Measurements from ENCODE around the gene PSMD10.
A peak's percentile ranks its signal among the peaks of the same experiment; 100 is the strongest.

Gene PSMD10

DNA sequence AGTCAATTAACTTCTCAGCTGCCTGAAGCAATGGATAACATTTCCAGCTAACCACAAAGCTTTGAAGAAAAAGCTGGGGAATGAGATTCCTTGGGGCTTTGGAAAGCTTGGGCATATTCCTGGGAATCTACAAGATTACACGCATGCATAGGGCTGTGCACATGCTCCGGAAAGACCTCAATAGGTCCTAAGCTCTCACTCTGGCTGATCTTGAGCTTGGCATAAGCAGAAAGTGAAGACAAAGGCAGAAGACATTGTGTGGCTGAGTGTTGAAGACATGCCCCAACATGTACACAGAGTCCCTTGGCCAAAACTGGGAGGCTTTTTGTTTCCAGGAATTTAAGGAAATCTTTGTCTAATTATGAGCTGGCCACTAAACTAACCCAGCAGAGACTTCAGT is 31.4 kb upstream of the PSMD10 start:
- no peaks in the 10 kb centered on the region for H3K36me3 ChIP-seq (ENCODE audit: insufficient read depth, low read length)
- no peak overlapping the region for H3K4me3 ChIP-seq (ENCODE audit: low read depth, low read length)
- no peaks in the 10 kb centered on the region for H3K4me1 ChIP-seq (ENCODE audit: control insufficient read depth, insufficient read depth, low read length, unreplicated experiment)
- no peaks in the 10 kb centered on the region for H3K27me3 ChIP-seq (ENCODE audit: insufficient read depth, low read length)
- H3K79me2 ChIP-seq (ENCODE audit: control insufficient read depth, insufficient read depth, low read length, unreplicated experiment): no peaks in the 10 kb centered on the region
- H3K27ac ChIP-seq (ENCODE audit: low read depth, low read length): no peak overlapping the region
- no peak overlapping the region for H2AFZ ChIP-seq (ENCODE audit: low read length, unreplicated experiment)

DNA sequence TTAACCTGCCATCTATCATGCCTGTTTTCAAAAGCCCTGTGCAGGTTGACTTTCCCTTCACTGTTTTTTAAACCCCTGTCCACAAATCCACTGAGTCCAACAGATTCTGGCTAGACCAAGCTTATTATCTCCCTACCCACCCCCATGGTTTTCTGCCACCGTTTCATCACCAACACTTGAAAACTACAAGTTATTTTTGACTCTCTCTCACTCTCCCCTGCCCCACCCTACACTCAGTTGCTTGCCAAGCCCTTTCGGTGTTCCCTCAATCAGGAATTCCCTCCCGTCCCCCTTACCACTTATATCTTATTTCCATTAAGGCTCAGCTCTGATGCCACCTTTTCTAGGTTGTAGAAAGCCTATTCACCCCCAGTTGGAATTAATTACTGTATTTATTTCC is 29.9 kb upstream of the PSMD10 start:
- H3K4me3 ChIP-seq (ENCODE audit: low read depth, low read length): no peak overlapping the region
- H3K4me1 ChIP-seq (ENCODE audit: control insufficient read depth, insufficient read depth, low read length, unreplicated experiment): no peaks in the 10 kb centered on the region
- no peak overlapping the region for H3K27ac ChIP-seq (ENCODE audit: low read depth, low read length)
- no peaks in the 10 kb centered on the region for H3K27me3 ChIP-seq (ENCODE audit: insufficient read depth, low read length)
- H2AFZ ChIP-seq (ENCODE audit: low read length, unreplicated experiment): no peak overlapping the region
- H3K79me2 ChIP-seq (ENCODE audit: control insufficient read depth, insufficient read depth, low read length, unreplicated experiment): no peaks in the 10 kb centered on the region
- H3K36me3 ChIP-seq (ENCODE audit: insufficient read depth, low read length): no peaks in the 10 kb centered on the region

- Histone ChIP-seq H3K36me3 (ENCODE audit: insufficient read depth, low read length) (no peaks in the 10 kb centered on the region), H2AFZ (ENCODE audit: low read length, unreplicated experiment) (no peak overlapping the region), H3K4me3 (ENCODE audit: low read depth, low read length) (no peak overlapping the region), H3K27ac (ENCODE audit: low read depth, low read length) (no peak overlapping the region), H3K4me1 (ENCODE audit: control insufficient read depth, insufficient read depth, low read length, unreplicated experiment) (no peaks in the 10 kb centered on the region), H3K79me2 (ENCODE audit: control insufficient read depth, insufficient read depth, low read length, unreplicated experiment) (no peaks in the 10 kb centered on the region), H3K27me3 (ENCODE audit: insufficient read depth, low read length) (no peaks in the 10 kb centered on the region)
These were observed 26.6 kb upstream of the PSMD10 start for GRCh38 chrX:108117988-108118387.

GRCh38 chrX:108114541-108114940 is 23.2 kb upstream of the PSMD10 start:
- H3K79me2 ChIP-seq (ENCODE audit: control insufficient read depth, insufficient read depth, low read length, unreplicated experiment): no peaks in the 10 kb centered on the region
- no peaks in the 10 kb centered on the region for H3K36me3 ChIP-seq (ENCODE audit: insufficient read depth, low read length)
- no peaks in the 10 kb centered on the region for H3K4me1 ChIP-seq (ENCODE audit: control insufficient read depth, insufficient read depth, low read length, unreplicated experiment)
- H3K27ac ChIP-seq (ENCODE audit: low read depth, low read length): no peak overlapping the region
- no peaks in the 10 kb centered on the region for H3K27me3 ChIP-seq (ENCODE audit: insufficient read depth, low read length)
- no peak overlapping the region for H3K4me3 ChIP-seq (ENCODE audit: low read depth, low read length)
- no peak overlapping the region for H2AFZ ChIP-seq (ENCODE audit: low read length, unreplicated experiment)

DNA sequence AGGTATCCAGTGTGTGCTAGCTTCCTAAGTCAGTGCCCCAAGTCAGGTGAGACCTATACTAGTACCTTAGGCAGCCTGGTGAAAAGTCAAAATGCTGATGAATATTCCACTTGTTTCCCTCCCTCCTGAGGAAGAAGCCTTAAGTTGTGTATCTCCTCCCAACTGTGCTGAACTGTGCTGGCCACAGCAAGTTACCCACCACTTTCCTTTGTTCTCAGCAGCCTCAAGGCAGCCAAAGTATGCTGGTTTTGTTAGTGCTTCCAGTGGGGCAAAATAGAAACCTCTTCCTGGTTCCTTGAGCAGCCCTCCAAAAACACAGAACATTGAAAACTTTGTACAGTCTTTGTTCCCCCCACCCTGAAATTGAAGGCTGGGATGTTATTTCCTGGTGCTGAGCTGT is 14.1 kb upstream of the PSMD10 start:
- Histone ChIP-seq H3K4me1 (ENCODE audit: control insufficient read depth, insufficient read depth, low read length, unreplicated experiment) (no peaks in the 10 kb centered on the region), H3K27me3 (ENCODE audit: insufficient read depth, low read length) (no peaks in the 10 kb centered on the region), H3K36me3 (ENCODE audit: insufficient read depth, low read length) (no peaks in the 10 kb centered on the region), H2AFZ (ENCODE audit: low read length, unreplicated experiment) (no peak overlapping the region), H3K79me2 (ENCODE audit: control insufficient read depth, insufficient read depth, low read length, unreplicated experiment) (no peaks in the 10 kb centered on the region), H3K27ac (ENCODE audit: low read depth, low read length) (no peak overlapping the region), H3K4me3 (ENCODE audit: low read depth, low read length) (no peak overlapping the region)

- Histone ChIP-seq H3K27me3 (ENCODE audit: insufficient read depth, low read length) (no peaks in the 10 kb centered on the region), H3K79me2 (ENCODE audit: control insufficient read depth, insufficient read depth, low read length, unreplicated experiment) (peaks cover 3% of the 10 kb centered on the region), H3K27ac (ENCODE audit: low read depth, low read length) (no peak overlapping the region), H3K4me1 (ENCODE audit: control insufficient read depth, insufficient read depth, low read length, unreplicated experiment) (peaks cover 10% of the 10 kb centered on the region), H2AFZ (ENCODE audit: low read length, unreplicated experiment) (no peak overlapping the region), H3K36me3 (ENCODE audit: insufficient read depth, low read length) (no peaks in the 10 kb centered on the region), H3K4me3 (ENCODE audit: low read depth, low read length) (no peak overlapping the region)
These were observed 6.0 kb upstream of the PSMD10 start for GRCh38 chrX:108097380-108097779.

- Histone ChIP-seq H3K79me2 (ENCODE audit: control insufficient read depth, insufficient read depth, low read length, unreplicated experiment) (peaks cover 26% of the 10 kb centered on the region), H3K4me3 (ENCODE audit: low read depth, low read length) (peak overlapping the region; percentile 98), H3K27ac (ENCODE audit: low read depth, low read length) (no peak overlapping the region), H2AFZ (ENCODE audit: low read length, unreplicated experiment) (peak overlapping the region; percentile 85), H3K4me1 (ENCODE audit: control insufficient read depth, insufficient read depth, low read length, unreplicated experiment) (peaks cover 3% of the 10 kb centered on the region), H3K36me3 (ENCODE audit: insufficient read depth, low read length) (peaks cover 6% of the 10 kb centered on the region; the same call in 1 of the 2 replicates), H3K27me3 (ENCODE audit: insufficient read depth, low read length) (no peaks in the 10 kb centered on the region)
These were observed 543 bp upstream of the PSMD10 start for GRCh38 chrX:108091878-108092291.

GRCh38 chrX:108090491-108091263 is 665 bp downstream of the PSMD10 start:
- no peaks in the 10 kb centered on the region for H3K4me1 ChIP-seq (ENCODE audit: control insufficient read depth, insufficient read depth, low read length, unreplicated experiment)
- peak overlapping the region; percentile 60 for H2AFZ ChIP-seq (ENCODE audit: low read length, unreplicated experiment)
- H3K27me3 ChIP-seq (ENCODE audit: insufficient read depth, low read length): no peaks in the 10 kb centered on the region
- H3K79me2 ChIP-seq (ENCODE audit: control insufficient read depth, insufficient read depth, low read length, unreplicated experiment): peaks cover 24% of the 10 kb centered on the region
- H3K36me3 ChIP-seq (ENCODE audit: insufficient read depth, low read length): peaks cover 6% of the 10 kb centered on the region; the same call in 1 of the 2 replicates
- H3K4me3 ChIP-seq (ENCODE audit: low read depth, low read length): peak overlapping the region; percentile 98
- H3K27ac ChIP-seq (ENCODE audit: low read depth, low read length): peak overlapping the region; percentile 92

GRCh38 chrX:108088511-108088910 is 2.8 kb downstream of the PSMD10 start:
- H2AFZ ChIP-seq (ENCODE audit: low read length, unreplicated experiment): no peak overlapping the region
- no peak overlapping the region for H3K27ac ChIP-seq (ENCODE audit: low read depth, low read length)
- no peak overlapping the region for H3K4me3 ChIP-seq (ENCODE audit: low read depth, low read length)
- H3K4me1 ChIP-seq (ENCODE audit: control insufficient read depth, insufficient read depth, low read length, unreplicated experiment): no peaks in the 10 kb centered on the region
- peaks cover 6% of the 10 kb centered on the region; the same call in 1 of the 2 replicates for H3K36me3 ChIP-seq (ENCODE audit: insufficient read depth, low read length)
- H3K79me2 ChIP-seq (ENCODE audit: control insufficient read depth, insufficient read depth, low read length, unreplicated experiment): peaks cover 24% of the 10 kb centered on the region
- H3K27me3 ChIP-seq (ENCODE audit: insufficient read depth, low read length): no peaks in the 10 kb centered on the region

DNA sequence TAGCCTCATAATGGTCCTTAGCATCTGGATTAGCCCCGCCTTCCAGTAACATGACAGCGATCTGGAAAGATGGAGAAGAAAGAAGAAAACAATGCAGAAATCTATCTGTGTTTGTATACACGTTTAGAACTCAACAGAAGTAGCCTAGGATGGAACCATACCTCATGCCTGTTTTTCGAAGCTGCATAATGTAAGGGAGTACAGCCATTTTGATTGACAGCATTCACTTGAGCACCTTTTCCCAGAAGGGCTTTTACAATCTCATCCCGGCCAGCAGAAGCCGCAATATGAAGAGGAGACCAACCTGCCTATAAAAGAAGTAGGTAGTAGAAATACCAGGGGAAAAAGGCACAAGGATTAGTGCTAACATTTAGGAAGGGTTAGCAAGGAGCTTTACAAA is 3.5 kb downstream of the PSMD10 start:
- Histone ChIP-seq H2AFZ (ENCODE audit: low read length, unreplicated experiment) (no peak overlapping the region), H3K79me2 (ENCODE audit: control insufficient read depth, insufficient read depth, low read length, unreplicated experiment) (peaks cover 24% of the 10 kb centered on the region), H3K27ac (ENCODE audit: low read depth, low read length) (no peak overlapping the region), H3K4me1 (ENCODE audit: control insufficient read depth, insufficient read depth, low read length, unreplicated experiment) (no peaks in the 10 kb centered on the region), H3K4me3 (ENCODE audit: low read depth, low read length) (no peak overlapping the region), H3K27me3 (ENCODE audit: insufficient read depth, low read length) (no peaks in the 10 kb centered on the region), H3K36me3 (ENCODE audit: insufficient read depth, low read length) (peaks cover 6% of the 10 kb centered on the region; the same call in 1 of the 2 replicates)

GRCh38 chrX:108081110-108081509 is 10.2 kb downstream of the PSMD10 start:
- H3K4me1 ChIP-seq (ENCODE audit: control insufficient read depth, insufficient read depth, low read length, unreplicated experiment): no peaks in the 10 kb centered on the region
- no peaks in the 10 kb centered on the region for H3K27me3 ChIP-seq (ENCODE audit: insufficient read depth, low read length)
- H3K27ac ChIP-seq (ENCODE audit: low read depth, low read length): no peak overlapping the region
- no peak overlapping the region for H2AFZ ChIP-seq (ENCODE audit: low read length, unreplicated experiment)
- no peaks in the 10 kb centered on the region for H3K79me2 ChIP-seq (ENCODE audit: control insufficient read depth, insufficient read depth, low read length, unreplicated experiment)
- H3K36me3 ChIP-seq (ENCODE audit: insufficient read depth, low read length): no peaks in the 10 kb centered on the region; the same call in 1 of the 2 replicates
- no peak overlapping the region for H3K4me3 ChIP-seq (ENCODE audit: low read depth, low read length)
